OCI-LY3 (cell line): ENCODE data around the gene XXYLT1.

Experiments used
- H2AFZ ChIP-seq: fragments of 200-600, 300-600 bp; shearing (Covaris generic); 2 replicates; pipeline ENCODE4 v1.6.0; 2014; ENCODE audit warnings: antibody characterized with exemption, low read depth, low read length
- H3K27ac ChIP-seq: fragments of 200-600, 300-600 bp; sonication (generic); 2 replicates; pipeline ENCODE4 v1.5.1; 2014; ENCODE audit warnings: mild to moderate bottlenecking, low read length, moderate library complexity, mixed read lengths
- H3K27me3 ChIP-seq: fragments of 200-600, 300-600 bp; sonication (generic); 2 replicates; pipeline ENCODE4 v1.6.1; 2014; ENCODE audit warnings: low read depth, low read length, mixed read lengths
- H3K36me3 ChIP-seq: fragments of 200-600, 300-600 bp; sonication (generic); replicated peaks from 2 replicates; pipeline ENCODE3; 2014; ENCODE audit warnings: low read depth, low read length, mixed read lengths
- H3K4me1 ChIP-seq: fragments of 300-600, 200-600 bp; sonication (generic); 2 replicates; pipeline ENCODE4 v1.6.1; 2014; ENCODE audit warnings: low read length, mixed read lengths
- H3K4me2 ChIP-seq: fragments of 200-600, 300-600 bp; sonication (generic); 2 replicates; pipeline ENCODE4 v1.6.1; 2014; ENCODE audit warnings: low read length, mixed read lengths
- H3K4me3 ChIP-seq: fragments of 300-600, 200-600 bp; sonication (generic); 2 replicates; pipeline ENCODE4 v1.5.1; 2014; ENCODE audit warnings: antibody characterized with exemption, mild to moderate bottlenecking, low read length, moderate library complexity
- H3K79me2 ChIP-seq: fragments of 300-600, 200-600 bp; shearing (Covaris generic); 2 replicates; pipeline ENCODE4 v1.6.1; 2014; ENCODE audit warnings: mild to moderate bottlenecking, low read length, mixed read lengths
- H3K9ac ChIP-seq: fragments of 300-600, 200-600 bp; shearing (Covaris generic); 2 replicates; pipeline ENCODE4 v1.6.0; 2014; ENCODE audit warnings: mild to moderate bottlenecking, low read length, moderate library complexity
- H3K9me3 ChIP-seq: fragments of 200-600, 300-600 bp; shearing (Covaris generic); 2 replicates; pipeline ENCODE4 v1.6.1; 2014; ENCODE audit warnings: low read length, mixed read lengths; ENCODE audit not compliant: insufficient read depth
- H4K20me1 ChIP-seq: fragments of 200-600, 300-600 bp; sonication (generic); 2 replicates; pipeline ENCODE4 v1.6.1; 2016; ENCODE audit warnings: low read length, mixed read lengths; ENCODE audit not compliant: insufficient read depth
- CTCF ChIP-seq: fragments of 200-600, 300-600 bp; sonication (generic); IDR thresholded peaks from 2 replicates; pipeline ENCODE4 v1.5.1; 2014; ENCODE audit warnings: antibody characterized with exemption, low read length, low read depth
- EZH2phosphoT487 ChIP-seq: fragments of 200-600 bp; shearing (Covaris generic); IDR thresholded peaks from 2 replicates; pipeline ENCODE4 v1.6.1; 2018; ENCODE audit warnings: antibody characterized with exemption, mixed run types, low read depth

Gene XXYLT1

GRCh38 chr3:195212749-195213375, 58.1 kb downstream of the XXYLT1 start:
- peaks cover 31% of the 10 kb centered on the region for H3K4me1 ChIP-seq
- no peak overlapping the region for H3K9ac ChIP-seq
- no peak overlapping the region for H3K4me2 ChIP-seq
- no peaks in the 10 kb centered on the region for H3K9me3 ChIP-seq
- H3K4me3 ChIP-seq: no peak overlapping the region
- no peaks in the 10 kb centered on the region for H3K27me3 ChIP-seq
- peaks cover 18% of the 10 kb centered on the region for H3K79me2 ChIP-seq
- H2AFZ ChIP-seq: no peak overlapping the region
- TF ChIP-seq EZH2phosphoT487 (no peak), CTCF (no peak)
- H4K20me1 ChIP-seq: no peaks in the 10 kb centered on the region
- no peaks in the 10 kb centered on the region for H3K36me3 ChIP-seq
- no peak overlapping the region for H3K27ac ChIP-seq

- TF ChIP-seq CTCF: no peak
- TF ChIP-seq EZH2phosphoT487: no peak
- H3K9me3 ChIP-seq: no peaks in the 10 kb centered on the region
- no peak overlapping the region for H3K4me2 ChIP-seq
- peaks cover 2% of the 10 kb centered on the region for H3K36me3 ChIP-seq
- no peak overlapping the region for H3K4me3 ChIP-seq
- peaks cover 20% of the 10 kb centered on the region for H3K79me2 ChIP-seq
- H2AFZ ChIP-seq: no peak overlapping the region
- H3K9ac ChIP-seq: no peak overlapping the region
- no peak overlapping the region for H3K27ac ChIP-seq
- no peaks in the 10 kb centered on the region for H4K20me1 ChIP-seq
- H3K4me1 ChIP-seq: peaks cover 37% of the 10 kb centered on the region
- H3K27me3 ChIP-seq: no peaks in the 10 kb centered on the region
These were observed 58.8 kb downstream of the XXYLT1 start for GRCh38 chr3:195212033-195212748.

- H3K27ac ChIP-seq: peak overlapping the region; percentile 95
These were observed 60.5 kb downstream of the XXYLT1 start for GRCh38 chr3:195210266-195210973.

More at GRCh38 chr3:195210266-195210973, 60.5 kb downstream of the XXYLT1 start:
- Histone ChIP-seq H3K4me1 (peaks cover 50% of the 10 kb centered on the region), H3K9ac (peak overlapping the region; percentile 79; the same call in 1 of the 2 replicates), H3K4me3 (peak overlapping the region; percentile 24; the same call in 1 of the 2 replicates), H4K20me1 (no peaks in the 10 kb centered on the region), H3K79me2 (peaks cover 25% of the 10 kb centered on the region), H3K4me2 (peak overlapping the region; percentile 59), H3K9me3 (no peaks in the 10 kb centered on the region), H2AFZ (peak overlapping the region; percentile 81; the same call in 1 of the 2 replicates), H3K36me3 (peaks cover 7% of the 10 kb centered on the region), H3K27me3 (no peaks in the 10 kb centered on the region)
- TF ChIP-seq EZH2phosphoT487 (no peak), CTCF (no peak)
